Measurements from ENCODE around the gene ERCC6L2.

ERCC6L2 gene

DNA sequence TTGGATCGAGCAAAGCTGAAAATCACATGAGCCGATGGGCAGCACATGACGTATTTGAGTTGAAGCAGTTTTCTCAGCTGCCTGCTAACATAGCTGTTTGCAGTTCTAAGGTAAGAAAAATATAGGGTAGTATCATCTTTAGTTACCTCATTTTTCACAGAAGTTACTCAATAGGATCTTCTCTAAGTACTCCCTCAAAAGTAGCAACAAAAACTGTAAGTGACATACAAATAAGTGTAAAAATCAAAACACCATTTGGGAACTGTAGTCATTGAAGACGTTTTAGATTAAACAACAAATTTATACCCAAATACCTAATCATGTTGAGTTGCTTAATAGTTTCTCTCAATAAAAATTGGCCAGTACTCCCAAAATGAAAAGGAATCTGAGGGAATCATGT lies 102.6 kb downstream of the ERCC6L2 start:
- DNase-seq (ENCODE audit: low read depth in 2 of 2, low spot score in 1 of 2): no peak

- DNase-seq (ENCODE audit: low read depth in 2 of 2, low spot score in 1 of 2): no peak
Measured at GRCh38 chr9:95979446-95979845, 104.0 kb downstream of the ERCC6L2 start.

DNA sequence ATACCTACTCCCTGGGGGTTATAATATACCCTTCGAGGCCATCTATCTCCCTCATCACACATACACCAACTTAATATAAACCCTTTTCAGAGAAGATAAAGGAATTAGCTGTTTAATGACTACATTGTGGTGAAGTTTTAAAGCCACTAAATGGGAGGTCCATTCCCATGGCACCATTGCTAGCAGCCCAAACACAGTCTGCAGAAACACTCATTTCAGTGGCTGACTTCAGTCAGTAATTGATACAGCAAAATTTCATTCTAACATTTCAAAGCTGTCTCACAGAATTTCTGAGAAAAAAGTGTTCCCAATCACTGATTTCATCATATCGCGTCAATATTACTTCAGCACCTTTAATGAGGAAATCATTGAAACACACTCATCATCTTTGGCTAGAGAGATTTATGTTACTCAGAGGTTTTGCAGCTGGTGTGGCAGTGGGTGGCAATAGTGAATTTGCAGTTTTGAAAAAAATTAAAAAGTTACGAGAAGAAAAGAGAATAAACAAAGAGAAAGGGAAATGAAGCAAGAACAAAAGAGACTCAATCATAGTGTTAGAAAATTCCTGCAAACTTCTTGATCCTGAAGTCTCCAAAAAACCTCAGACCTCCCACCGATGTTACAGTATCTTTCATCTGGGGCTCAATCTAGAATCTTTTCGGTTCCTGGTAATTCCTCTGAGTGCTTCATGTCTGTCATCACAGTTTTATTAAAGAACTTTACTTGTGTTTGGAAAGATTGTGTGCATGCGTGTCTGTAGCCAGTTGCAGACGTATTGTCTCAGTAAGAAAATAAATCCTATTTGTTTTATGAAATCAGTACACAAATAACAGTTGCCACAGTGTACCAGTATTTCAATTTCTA lies 105.0 kb downstream of the ERCC6L2 start:
- DNase-seq (ENCODE audit: low read depth in 2 of 2, low spot score in 1 of 2): no peak

DNA sequence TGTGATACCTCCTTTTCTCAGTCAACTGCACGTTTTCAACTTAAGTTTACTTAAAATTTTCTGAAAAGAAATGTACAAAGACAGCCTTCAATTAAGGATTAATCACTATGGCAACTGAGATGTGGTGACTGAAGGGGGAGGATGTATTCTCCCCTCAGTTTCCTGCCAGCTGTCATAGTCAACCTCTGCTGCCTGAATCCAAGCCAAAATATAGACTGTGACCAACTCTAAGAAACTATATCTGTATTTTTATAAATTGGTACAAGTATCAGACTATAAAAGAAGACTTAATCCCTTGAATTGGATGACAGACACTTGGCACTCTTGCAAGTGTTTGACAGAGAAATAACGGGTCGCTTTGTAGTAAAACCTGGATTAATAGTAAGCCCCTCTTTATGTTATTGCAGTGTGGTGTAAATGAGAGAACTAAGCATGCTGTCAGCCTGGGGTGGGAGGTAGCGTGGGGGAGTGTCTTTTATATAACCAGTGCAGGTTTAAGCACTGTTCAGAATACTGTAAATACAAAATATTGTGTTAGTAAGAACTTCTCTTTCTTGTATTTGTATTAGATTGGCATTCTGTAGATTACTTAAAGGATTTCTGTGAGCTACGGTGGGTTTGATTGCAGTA lies 106.4 kb downstream of the ERCC6L2 start:
- no peak for DNase-seq (ENCODE audit: low read depth in 2 of 2, low spot score in 1 of 2)

DNA sequence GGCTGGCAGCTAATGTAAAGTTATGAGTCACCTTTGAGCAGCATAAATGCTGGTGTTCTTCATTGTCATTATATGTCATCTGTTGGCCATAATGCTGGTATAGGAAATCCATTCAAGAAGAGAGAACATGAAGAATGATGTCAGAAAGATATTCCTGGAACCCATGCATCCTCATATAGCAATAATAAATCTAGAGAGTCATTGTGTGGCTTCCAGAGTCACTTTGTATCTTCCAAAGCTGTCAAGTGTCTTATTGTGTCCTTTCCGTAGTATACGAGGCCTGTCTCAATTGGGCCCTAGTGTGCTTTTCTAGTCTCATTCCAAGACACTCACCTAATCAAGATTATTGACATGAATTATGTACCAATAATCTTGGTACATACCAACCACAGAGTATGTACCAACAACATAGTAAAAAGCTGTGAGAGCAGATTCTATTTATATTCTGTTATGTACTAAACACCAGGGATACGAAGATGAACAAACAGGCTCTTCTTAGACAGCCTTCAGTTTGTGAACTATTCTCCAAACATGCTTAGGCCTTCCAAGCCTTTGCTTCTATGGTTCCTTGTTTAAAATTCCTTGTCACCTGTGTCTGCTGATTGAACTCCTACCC lies 110.1 kb downstream of the ERCC6L2 start:
- DNase-seq (ENCODE audit: low read depth in 2 of 2, low spot score in 1 of 2): no peak

DNA sequence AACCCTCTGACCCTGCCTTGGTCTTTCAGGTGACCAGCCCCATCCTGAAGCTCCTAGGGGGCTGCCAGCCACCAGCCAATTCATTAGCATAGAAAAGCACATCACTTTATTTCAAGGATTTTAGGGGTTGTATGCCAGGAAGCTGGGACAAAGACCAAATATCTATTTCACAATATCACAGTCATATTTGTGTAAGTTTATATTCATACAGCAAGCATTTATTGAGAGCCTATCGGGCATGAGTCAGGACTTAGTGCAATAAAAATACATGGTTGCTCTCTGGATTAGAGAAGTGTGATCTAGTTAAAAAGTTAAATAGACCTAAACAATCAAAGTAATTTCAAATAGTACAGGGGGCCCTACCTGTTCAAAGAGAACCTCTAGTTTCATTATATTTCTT lies 113.8 kb downstream of the ERCC6L2 start:
- DNase-seq (ENCODE audit: low read depth in 2 of 2, low spot score in 1 of 2): no peak

- DNase-seq (ENCODE audit: low read depth in 2 of 2, low spot score in 1 of 2): no peak
Measured at GRCh38 chr9:95991326-95991725, 115.8 kb downstream of the ERCC6L2 start.

DNA sequence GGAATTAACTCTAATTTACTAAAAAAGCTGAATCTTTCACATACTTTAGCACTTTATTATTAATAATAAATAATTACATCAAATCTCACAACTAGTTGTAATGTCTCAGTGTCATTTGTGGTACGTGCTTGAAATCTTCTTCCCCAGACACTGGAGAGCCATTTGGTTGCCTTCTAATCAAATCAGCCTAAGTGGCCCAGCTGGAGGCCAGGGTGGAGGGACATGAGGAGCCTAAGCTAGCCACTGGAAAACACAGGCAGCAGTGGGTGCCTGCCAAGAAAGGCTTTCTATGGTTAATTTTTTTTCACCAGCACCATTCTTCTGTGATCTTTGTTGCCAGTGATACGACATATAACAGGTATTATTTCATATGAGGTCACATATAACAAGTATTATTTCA lies 117.0 kb downstream of the ERCC6L2 start:
- DNase-seq (ENCODE audit: low read depth in 2 of 2, low spot score in 1 of 2): no peak

GRCh38 chr9:95993337-95993736 lies 117.8 kb downstream of the ERCC6L2 start:
- no peak for DNase-seq (ENCODE audit: low read depth in 2 of 2, low spot score in 1 of 2)

- DNase-seq (ENCODE audit: low read depth in 2 of 2, low spot score in 1 of 2): no peak
Measured at GRCh38 chr9:95999390-95999789, 123.9 kb downstream of the ERCC6L2 start.

DNA sequence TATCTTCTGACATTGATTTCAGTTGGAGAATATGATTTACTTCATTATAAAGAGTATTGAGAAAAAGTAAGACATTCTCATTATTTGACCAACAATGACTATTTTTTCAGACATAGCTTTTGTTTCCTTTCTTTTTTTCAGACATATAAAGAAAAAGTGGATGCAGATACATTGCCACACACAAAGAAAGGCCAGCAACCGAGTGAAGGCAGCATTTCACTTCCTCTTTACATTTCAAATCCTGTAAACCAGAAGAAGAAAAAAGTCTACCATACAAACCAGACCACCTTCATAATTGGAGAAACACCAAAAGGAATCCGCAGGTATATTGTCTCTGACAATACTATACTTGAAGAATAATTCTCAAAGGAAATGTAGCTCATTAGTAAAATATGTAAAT lies 128.9 kb downstream of the ERCC6L2 start:
- no peak for DNase-seq (ENCODE audit: low read depth in 2 of 2, low spot score in 1 of 2)

GRCh38 chr9:96006296-96006879 lies 130.9 kb downstream of the ERCC6L2 start:
- DNase-seq (ENCODE audit: low read depth in 2 of 2, low spot score in 1 of 2): no peak

DNA sequence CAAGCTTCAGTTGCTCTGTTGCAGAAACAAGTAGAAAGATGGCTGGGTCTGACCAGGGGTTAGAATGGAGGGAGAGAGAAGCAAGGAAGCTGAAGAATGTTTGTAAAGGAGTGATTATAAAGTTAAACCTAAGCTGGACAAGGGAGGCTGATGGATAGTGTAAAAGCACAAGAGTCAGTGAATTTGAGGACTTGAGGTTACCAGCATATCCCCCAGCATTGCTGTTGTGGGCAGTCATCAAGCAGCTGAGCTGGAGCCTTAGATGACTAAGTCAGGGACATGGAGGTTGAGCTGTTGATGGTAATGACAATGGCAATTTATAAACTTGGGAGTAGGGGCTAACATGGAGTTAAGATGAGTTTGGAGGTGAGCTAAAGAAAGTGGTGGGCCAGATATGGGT lies 131.5 kb downstream of the ERCC6L2 start:
- DNase-seq (ENCODE audit: low read depth in 2 of 2, low spot score in 1 of 2): no peak

DNA sequence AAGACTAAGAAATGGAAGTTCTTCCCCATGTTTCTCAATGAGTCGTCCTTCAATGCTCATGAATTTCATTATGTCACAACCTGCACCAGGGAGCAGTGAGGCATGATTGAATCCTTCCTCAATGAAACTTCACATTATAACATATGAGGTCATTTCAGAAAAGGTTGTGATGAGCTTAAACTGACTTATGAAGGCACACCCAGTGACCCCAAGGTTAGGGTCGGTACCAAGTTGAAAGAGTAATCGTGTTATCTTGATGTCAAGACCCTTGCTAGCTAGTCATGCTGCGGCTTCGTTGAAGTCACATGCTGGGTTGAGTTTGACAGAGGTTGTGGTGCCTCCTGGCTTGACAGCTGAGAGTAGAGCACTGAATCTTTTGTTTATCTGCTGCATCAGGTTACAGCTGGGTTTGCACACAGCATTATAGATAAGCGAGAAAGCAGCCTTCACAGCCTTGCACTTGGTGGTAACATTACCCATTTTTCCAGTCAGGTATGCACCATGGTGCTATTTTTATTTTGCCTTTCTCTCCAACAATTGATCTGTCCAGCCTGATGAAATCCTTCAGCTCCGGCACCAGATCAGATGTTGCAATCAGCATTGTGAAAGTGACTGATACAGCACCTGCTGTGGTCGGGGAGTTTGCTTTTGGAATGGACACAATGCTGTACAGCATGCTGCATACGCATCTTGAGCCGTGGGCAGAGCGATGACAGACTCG lies 133.2 kb downstream of the ERCC6L2 start:
- DNase-seq (ENCODE audit: low read depth in 2 of 2, low spot score in 1 of 2): no peak

- no peak for DNase-seq (ENCODE audit: low read depth in 2 of 2, low spot score in 1 of 2)
Measured at GRCh38 chr9:96009223-96009602, 133.7 kb downstream of the ERCC6L2 start.

- DNase-seq (ENCODE audit: low read depth in 2 of 2, low spot score in 1 of 2): peak in 1 of 2 donors; percentile 56
Measured at GRCh38 chr9:96009690-96010472, 134.4 kb downstream of the ERCC6L2 start.

DNA sequence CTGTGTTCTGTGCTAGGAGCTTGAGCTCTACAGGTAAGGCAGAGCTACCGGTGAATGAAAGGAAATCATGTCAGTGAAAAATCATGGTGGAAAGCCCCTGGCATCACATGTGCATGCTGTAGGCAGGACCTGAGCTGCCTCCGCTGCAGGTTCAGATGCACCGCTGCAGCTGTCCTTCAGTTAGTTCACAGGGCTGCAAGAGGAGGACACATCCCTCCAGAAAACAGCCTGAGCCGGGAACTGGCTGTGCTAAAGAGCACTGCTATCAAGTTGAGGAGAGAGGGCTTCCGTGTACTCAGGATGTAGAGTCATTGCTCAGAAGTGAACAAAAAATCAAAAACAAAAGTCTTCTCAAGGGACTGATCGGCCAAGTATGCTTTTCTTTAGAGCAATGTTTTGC lies 138.6 kb downstream of the ERCC6L2 start:
- DNase-seq (ENCODE audit: low read depth in 2 of 2, low spot score in 1 of 2): peak in 1 of 2 donors; percentile 25

GRCh38 chr9:96015876-96016686 lies 140.6 kb downstream of the ERCC6L2 start:
- no peak for DNase-seq (ENCODE audit: low read depth in 2 of 2, low spot score in 1 of 2)
